DND-41 (cell line): ENCODE results near the gene EEFSEC.

ENCODE experiments used
- ATAC-seq: fragments of 200-7000 bp; cut with Tn5 transposase; 3 replicates; pipeline ENCODE4 v1.9.1; 2021; ENCODE audit warnings: low read depth; ENCODE audit not compliant: insufficient read depth
- DNase-seq: peaks from one replicate; pipeline ENCODE4 v3.0.0-alpha.2; 2020
- H2AFZ ChIP-seq: 2 replicates; pipeline ENCODE4 v1.6.0; 2012; ENCODE audit warnings: low read depth, low read length
- H3K27ac ChIP-seq: 2 replicates; pipeline ENCODE4 v1.5.1; 2012; ENCODE audit warnings: low read length, inconsistent platforms
- H3K27me3 ChIP-seq: fragments of 200-600 bp; sonication (generic); 2 replicates; pipeline ENCODE4 v1.6.0; 2012; ENCODE audit warnings: low read length, mild to moderate bottlenecking, inconsistent platforms; ENCODE audit not compliant: insufficient read depth, poor library complexity
- H3K36me3 ChIP-seq: 2 replicates; pipeline ENCODE4 v1.5.1; 2012; ENCODE audit warnings: low read length, inconsistent platforms; ENCODE audit not compliant: insufficient read depth
- H3K4me1 ChIP-seq: 2 replicates; pipeline ENCODE4 v1.5.1; 2012; ENCODE audit warnings: mild to moderate bottlenecking, low read length; ENCODE audit not compliant: insufficient read depth
- H3K4me2 ChIP-seq: 2 replicates; pipeline ENCODE4 v1.6.0; 2012; ENCODE audit warnings: mild to moderate bottlenecking, moderate library complexity, low read length, inconsistent platforms; ENCODE audit not compliant: insufficient read depth
- H3K4me3 ChIP-seq, 2 experiments: fragments of 200-600 bp in 1 of 2; shearing (Covaris generic) in 1 of 2; 2 replicates each; pipeline ENCODE4 v1.5.1; 2012 to 2016; ENCODE audit warnings: inconsistent platforms in 2 of 2, low read length in 2 of 2, mild to moderate bottlenecking in 2 of 2, low read depth in 1 of 2, moderate library complexity in 1 of 2
- H3K79me2 ChIP-seq: 2 replicates; pipeline ENCODE4 v1.6.0; 2012; ENCODE audit warnings: low read length, inconsistent platforms; ENCODE audit not compliant: insufficient read depth
- H3K9ac ChIP-seq: 2 replicates; pipeline ENCODE4 v1.6.0; 2012; ENCODE audit warnings: low read depth, mild to moderate bottlenecking, inconsistent platforms, low read length, moderate library complexity
- H3K9me3 ChIP-seq: 2 replicates; pipeline ENCODE4 v1.5.1; 2012; ENCODE audit warnings: low read length, moderate library complexity, mild to moderate bottlenecking, inconsistent platforms; ENCODE audit not compliant: insufficient read depth, severe bottlenecking
- H4K20me1 ChIP-seq: 2 replicates; pipeline ENCODE4 v1.6.0; 2012; ENCODE audit warnings: low read length; ENCODE audit not compliant: insufficient read depth
- CTCF ChIP-seq: IDR thresholded peaks from 2 replicates; pipeline ENCODE4 v1.5.1; 2012; ENCODE audit warnings: borderline replicate concordance, low read length, moderate library complexity, mild to moderate bottlenecking; ENCODE audit not compliant: poor library complexity, severe bottlenecking; ENCODE audit errors: extremely low read depth
- EZH2 ChIP-seq: IDR thresholded peaks from 3 replicates; pipeline ENCODE4 v1.6.1; 2012; ENCODE audit warnings: borderline replicate concordance, low read depth, mild to moderate bottlenecking, moderate library complexity, low read length, inconsistent platforms; ENCODE audit not compliant: severe bottlenecking

The EEFSEC gene

GRCh38 chr3:128383316-128384235 is 230.3 kb downstream of the EEFSEC start:
- Histone ChIP-seq H3K36me3 (0 out of 2 replicates have a peak, but pooled peaks cover 5% of the 10 kb centered on the region), H3K9me3 (no peaks in the 10 kb centered on the region), H3K79me2 (no peaks in the 10 kb centered on the region), H3K4me3 (no peak overlapping the region), H3K4me2 (no peak overlapping the region), H3K27me3 (no peaks in the 10 kb centered on the region), H3K27ac (no peak overlapping the region), H3K9ac (no peak overlapping the region), H3K4me1 (no peaks in the 10 kb centered on the region), H2AFZ (no peak overlapping the region), H4K20me1 (peaks cover 9% of the 10 kb centered on the region; the same call in 1 of the 2 replicates)
- TF ChIP-seq EZH2 (no peak), CTCF (no peak)
- DNase-seq (peak; percentile 54), ATAC-seq (peak; percentile 75)

GRCh38 chr3:128385080-128385832 is 232.0 kb downstream of the EEFSEC start:
- Histone ChIP-seq H3K79me2 (no peaks in the 10 kb centered on the region), H2AFZ (no peak overlapping the region), H3K27me3 (no peaks in the 10 kb centered on the region), H3K4me1 (no peaks in the 10 kb centered on the region), H3K4me2 (no peak overlapping the region), H3K9me3 (no peaks in the 10 kb centered on the region), H3K4me3 (no peak overlapping the region), H4K20me1 (peaks cover 9% of the 10 kb centered on the region; the same call in 1 of the 2 replicates), H3K27ac (no peak overlapping the region), H3K36me3 (0 out of 2 replicates have a peak, but pooled peaks cover 5% of the 10 kb centered on the region), H3K9ac (no peak overlapping the region)
- ATAC-seq, result no peak
- DNase-seq, result no peak
- no peak for TF ChIP-seq CTCF
- no peak for TF ChIP-seq EZH2

GRCh38 chr3:128388932-128389331 is 235.7 kb downstream of the EEFSEC start:
- no peaks in the 10 kb centered on the region for H3K9me3 ChIP-seq
- ATAC-seq, result no peak
- no peak for DNase-seq
- no peaks in the 10 kb centered on the region for H3K4me1 ChIP-seq
- H4K20me1 ChIP-seq, result peaks cover 17% of the 10 kb centered on the region; the same call in 1 of the 2 replicates
- H3K79me2 ChIP-seq, result no peaks in the 10 kb centered on the region
- H3K4me2 ChIP-seq, result no peak overlapping the region
- no peak for TF ChIP-seq EZH2
- no peak for TF ChIP-seq CTCF
- no peak overlapping the region for H2AFZ ChIP-seq
- H3K36me3 ChIP-seq, result 0 out of 2 replicates have a peak, but pooled peaks cover 5% of the 10 kb centered on the region
- H3K27me3 ChIP-seq, result no peaks in the 10 kb centered on the region
- no peak overlapping the region for H3K27ac ChIP-seq
- no peak overlapping the region for H3K4me3 ChIP-seq
- H3K9ac ChIP-seq, result no peak overlapping the region
